ENCODE results near the gene LYSMD2. TPM values are rescaled to one million over a fixed set of nuclear protein-coding genes. Genes with fewer than 3 reads are reported as not detected.

The LYSMD2 gene
- polyA plus RNA-seq, 3 donors, result 33.2 to 64.7 (median 50.5) TPM

DNA sequence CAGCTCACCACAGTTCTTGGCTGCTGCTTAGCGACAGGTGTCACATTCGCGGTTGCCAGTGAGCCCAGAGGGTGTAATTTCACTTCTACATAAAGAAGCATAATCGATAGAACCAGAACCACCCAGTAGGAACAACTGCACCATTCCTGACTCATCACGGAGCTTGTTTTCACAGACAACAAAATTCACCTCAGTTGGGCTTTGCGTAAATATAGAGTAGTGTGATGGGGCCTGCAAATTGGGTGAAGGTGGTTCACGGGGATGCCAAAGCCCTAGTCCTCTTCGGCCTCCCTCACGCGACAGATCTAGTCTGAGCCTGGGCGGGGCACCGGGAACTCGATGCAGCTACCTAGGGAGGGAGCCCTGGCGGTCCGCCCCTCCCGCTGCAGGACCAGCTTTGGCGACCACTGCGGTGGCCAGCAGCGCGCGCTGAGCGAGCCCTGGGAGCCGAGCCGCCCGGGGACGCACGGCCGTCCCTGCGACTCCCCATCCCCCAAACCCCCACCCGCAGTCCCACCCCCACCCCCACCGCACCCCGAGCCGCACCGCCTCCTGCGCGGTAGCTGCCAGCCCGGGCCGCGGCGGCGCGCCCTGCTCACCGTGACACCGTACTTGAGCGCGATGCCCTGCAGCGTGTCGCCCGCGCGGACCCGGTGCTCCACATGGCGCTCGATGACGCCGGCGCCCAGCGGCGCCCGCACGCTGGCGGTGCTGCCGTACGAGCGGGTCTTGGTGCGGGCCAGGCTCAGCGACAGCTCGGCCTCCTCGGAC, 519 bp downstream of the LYSMD2 start:
- H3K9me3 ChIP-seq (replicated peaks in 1 of 2; ENCODE audit: control insufficient read depth in 1 of 2, insufficient read depth in 1 of 2, low read length in 2 of 2), result no peaks in the 10 kb centered on the region
- peak overlapping the region; percentile 87 for H2AFZ ChIP-seq (ENCODE audit: insufficient read depth, low read depth, low read length, poor library complexity, severe bottlenecking)
- peaks cover 51% of the 10 kb centered on the region for H3K79me2 ChIP-seq (ENCODE audit: insufficient read depth, low read length)
- H3K9me3 Mint-ChIP-seq, result no peaks in the 10 kb centered on the region
- intact Hi-C loops (cut with micrococcal nuclease), result loop anchor here in 1 of 2 donors (10.0 kb wide), 1 partner anchor 112 kb away; the partner anchor contains the start of gene DMXL2
- peak overlapping the region; percentile 91 for H3K4me2 ChIP-seq (replicated peaks; ENCODE audit: extremely low read depth, low read length, poor library complexity, severe bottlenecking)
- H3K4me3 Mint-ChIP-seq, result peak overlapping the region; percentile 87 to 95
- no peaks in the 10 kb centered on the region for H4K20me1 ChIP-seq (ENCODE audit: insufficient read depth, low read length)
- no peaks in the 10 kb centered on the region for H3K36me3 ChIP-seq (replicated peaks in 1 of 2; ENCODE audit: control insufficient read depth in 1 of 2, insufficient read depth in 2 of 2, low read length in 2 of 2)
- peak in 1 of 3 donors; percentile 41 for DNase-seq
- peaks cover 57% of the 10 kb centered on the region for H3K4me1 Mint-ChIP-seq
- TF ChIP-seq, protein P1, sequence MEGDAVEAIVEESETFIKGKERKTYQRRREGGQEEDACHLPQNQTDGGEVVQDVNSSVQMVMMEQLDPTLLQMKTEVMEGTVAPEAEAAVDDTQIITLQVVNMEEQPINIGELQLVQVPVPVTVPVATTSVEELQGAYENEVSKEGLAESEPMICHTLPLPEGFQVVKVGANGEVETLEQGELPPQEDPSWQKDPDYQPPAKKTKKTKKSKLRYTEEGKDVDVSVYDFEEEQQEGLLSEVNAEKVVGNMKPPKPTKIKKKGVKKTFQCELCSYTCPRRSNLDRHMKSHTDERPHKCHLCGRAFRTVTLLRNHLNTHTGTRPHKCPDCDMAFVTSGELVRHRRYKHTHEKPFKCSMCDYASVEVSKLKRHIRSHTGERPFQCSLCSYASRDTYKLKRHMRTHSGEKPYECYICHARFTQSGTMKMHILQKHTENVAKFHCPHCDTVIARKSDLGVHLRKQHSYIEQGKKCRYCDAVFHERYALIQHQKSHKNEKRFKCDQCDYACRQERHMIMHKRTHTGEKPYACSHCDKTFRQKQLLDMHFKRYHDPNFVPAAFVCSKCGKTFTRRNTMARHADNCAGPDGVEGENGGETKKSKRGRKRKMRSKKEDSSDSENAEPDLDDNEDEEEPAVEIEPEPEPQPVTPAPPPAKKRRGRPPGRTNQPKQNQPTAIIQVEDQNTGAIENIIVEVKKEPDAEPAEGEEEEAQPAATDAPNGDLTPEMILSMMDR (IDR thresholded peaks at IDR 0.05), result no peak
- peaks cover 22 to 32% of the 10 kb centered on the region in 2 donors for H3K36me3 Mint-ChIP-seq
- WGBS (ENCODE audit: insufficient coverage), result 0% methylated on average over 49 of the region's 69 CpGs
- H3K27ac Mint-ChIP-seq, result peak overlapping the region; percentile 64 to 91 (median 82)
- peak overlapping the region in 1 of 2 donors; percentile 73 for H3K27ac ChIP-seq (ENCODE audit: low read depth in 1 of 2, low read length in 2 of 2)
- peaks cover 48 to 57% of the 10 kb centered on the region in 2 donors for H3K4me1 ChIP-seq (ENCODE audit: control insufficient read depth in 1 of 2, insufficient read depth in 2 of 2, low read length in 2 of 2)
- peak overlapping the region; percentile 78 to 88 (median 78) for H3K4me3 ChIP-seq (replicated peaks in 1 of 3; ENCODE audit: low read depth in 2 of 3, low read length in 3 of 3)
- peak overlapping the region; percentile 73 for H3K9ac ChIP-seq (ENCODE audit: insufficient read depth, low read length, poor library complexity, severe bottlenecking)
- H3K27me3 Mint-ChIP-seq (ENCODE audit: low read depth in 3 of 3), result peaks cover 0 to 4% (median 2%) of the 10 kb centered on the region in 3 donors
- no peaks in the 10 kb centered on the region for H3K27me3 ChIP-seq (ENCODE audit: control insufficient read depth in 2 of 2, insufficient read depth in 2 of 2, low read length in 2 of 2)

DNA sequence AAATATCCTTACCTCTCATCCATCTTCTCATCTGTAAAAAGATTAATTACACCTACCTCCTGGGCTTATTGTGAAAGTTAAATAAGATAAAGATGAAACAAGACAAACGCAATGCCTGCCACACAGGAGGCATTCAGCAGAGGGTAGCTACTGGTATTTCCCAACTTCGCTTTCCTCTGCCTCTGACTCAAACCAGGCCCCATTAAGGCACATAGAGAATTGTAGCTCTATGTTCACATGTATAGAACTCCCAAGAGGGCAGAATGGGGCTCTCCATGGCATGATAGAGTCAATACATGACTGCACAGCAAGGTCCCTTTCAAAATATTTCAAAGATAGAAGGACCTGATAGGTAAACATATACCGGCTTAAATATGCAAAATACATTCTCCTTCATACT, 1.4 kb downstream of the LYSMD2 start:
- intact Hi-C loops (cut with micrococcal nuclease), result loop anchor here in 1 of 2 donors (10.0 kb wide), 1 partner anchor 111 kb away; the partner anchor contains the start of gene DMXL2
- H3K9me3 Mint-ChIP-seq, result no peaks in the 10 kb centered on the region
- peak overlapping the region; percentile 87 for H2AFZ ChIP-seq (ENCODE audit: insufficient read depth, low read depth, low read length, poor library complexity, severe bottlenecking)
- H3K9me3 ChIP-seq (replicated peaks in 1 of 2; ENCODE audit: control insufficient read depth in 1 of 2, insufficient read depth in 1 of 2, low read length in 2 of 2), result no peaks in the 10 kb centered on the region
- WGBS (ENCODE audit: insufficient coverage), result no CpG with 5 or more reads among the region's 3 CpGs
- peak overlapping the region in 1 of 2 donors; percentile 73 for H3K27ac ChIP-seq (ENCODE audit: low read depth in 1 of 2, low read length in 2 of 2)
- H3K4me3 ChIP-seq (replicated peaks in 1 of 3; ENCODE audit: low read depth in 2 of 3, low read length in 3 of 3), result peak overlapping the region; percentile 78 to 88 (median 78)
- DNase-seq, result peak; percentile 45 to 76 (median 67)
- no peaks in the 10 kb centered on the region for H3K27me3 ChIP-seq (ENCODE audit: control insufficient read depth in 2 of 2, insufficient read depth in 2 of 2, low read length in 2 of 2)
- H3K4me2 ChIP-seq (replicated peaks; ENCODE audit: extremely low read depth, low read length, poor library complexity, severe bottlenecking), result peak overlapping the region; percentile 91
- no peaks in the 10 kb centered on the region for H3K36me3 ChIP-seq (replicated peaks in 1 of 2; ENCODE audit: control insufficient read depth in 1 of 2, insufficient read depth in 2 of 2, low read length in 2 of 2)
- H3K9ac ChIP-seq (ENCODE audit: insufficient read depth, low read length, poor library complexity, severe bottlenecking), result no peak overlapping the region
- H3K27ac Mint-ChIP-seq, result peak overlapping the region; percentile 11 to 91 (median 82)
- TF ChIP-seq, protein P1 (IDR thresholded peaks at IDR 0.05), result no peak
- H3K4me1 ChIP-seq (ENCODE audit: control insufficient read depth in 1 of 2, insufficient read depth in 2 of 2, low read length in 2 of 2), result peaks cover 55 to 65% of the 10 kb centered on the region in 2 donors
- H3K27me3 Mint-ChIP-seq (ENCODE audit: low read depth in 3 of 3), result peaks cover 0 to 4% (median 2%) of the 10 kb centered on the region in 3 donors
- H3K4me3 Mint-ChIP-seq, result peak overlapping the region; percentile 87 to 95
- H4K20me1 ChIP-seq (ENCODE audit: insufficient read depth, low read length), result peaks cover 4% of the 10 kb centered on the region
- H3K36me3 Mint-ChIP-seq, result peaks cover 22 to 32% of the 10 kb centered on the region in 2 donors
- peaks cover 65% of the 10 kb centered on the region for H3K4me1 Mint-ChIP-seq
- H3K79me2 ChIP-seq (ENCODE audit: insufficient read depth, low read length), result peaks cover 53% of the 10 kb centered on the region

All from CD14-positive monocyte (primary cell).